Activated CD8-positive, alpha-beta memory T cell treated with anti-CD3 and anti-CD28 coated beads for 24 hours (primary cell): Measurements from ENCODE around the gene TMC1.

Experiments
- DNase-seq: peaks from one replicate; pipeline ENCODE4 v3.0.0-alpha.2; 2020

TMC1 gene

GRCh38 chr9:72618811-72619210 lies 97.4 kb downstream of the TMC1 start:
- no peak for DNase-seq

GRCh38 chr9:72622186-72622585 lies 100.8 kb downstream of the TMC1 start:
- DNase-seq: no peak

- DNase-seq: no peak
Observed at GRCh38 chr9:72623156-72623555, 101.7 kb downstream of the TMC1 start.

- DNase-seq: no peak
Observed at GRCh38 chr9:72627147-72627546, 105.7 kb downstream of the TMC1 start.

- DNase-seq: no peak
Observed at GRCh38 chr9:72627956-72628540, 106.6 kb downstream of the TMC1 start.

- DNase-seq: no peak
Observed at GRCh38 chr9:72633966-72634365, 112.6 kb downstream of the TMC1 start.

- no peak for DNase-seq
Observed at GRCh38 chr9:72635197-72635596, 113.8 kb downstream of the TMC1 start.

- DNase-seq: no peak
Observed at GRCh38 chr9:72636621-72637020, 115.2 kb downstream of the TMC1 start.

GRCh38 chr9:72643651-72644050 lies 122.2 kb downstream of the TMC1 start:
- no peak for DNase-seq

- DNase-seq: no peak
Observed at GRCh38 chr9:72646061-72646460, 124.7 kb downstream of the TMC1 start.

- no peak for DNase-seq
Observed at GRCh38 chr9:72648324-72649126, 127.1 kb downstream of the TMC1 start.

- no peak for DNase-seq
Observed at GRCh38 chr9:72649127-72649442, 127.7 kb downstream of the TMC1 start.

GRCh38 chr9:72650206-72650605 lies 128.8 kb downstream of the TMC1 start:
- DNase-seq: no peak

- DNase-seq: no peak
Observed at GRCh38 chr9:72656021-72656420, 134.6 kb downstream of the TMC1 start.

- no peak for DNase-seq
Observed at GRCh38 chr9:72657023-72657422, 135.6 kb downstream of the TMC1 start.

- DNase-seq: no peak
Observed at GRCh38 chr9:72658703-72659102, 137.3 kb downstream of the TMC1 start.

GRCh38 chr9:72661401-72662135 lies 140.2 kb downstream of the TMC1 start:
- no peak for DNase-seq

- no peak for DNase-seq
Observed at GRCh38 chr9:72665421-72665820, 144.0 kb downstream of the TMC1 start.

GRCh38 chr9:72667181-72667580 lies 145.8 kb downstream of the TMC1 start:
- DNase-seq: no peak

GRCh38 chr9:72674961-72675360 lies 153.6 kb downstream of the TMC1 start:
- no peak for DNase-seq

- no peak for DNase-seq
Observed at GRCh38 chr9:72675586-72675985, 154.2 kb downstream of the TMC1 start.

- DNase-seq: no peak
Observed at GRCh38 chr9:72680593-72681282, 159.3 kb downstream of the TMC1 start.

GRCh38 chr9:72681283-72681630 lies 159.8 kb downstream of the TMC1 start:
- DNase-seq: no peak

- DNase-seq: no peak
Observed at GRCh38 chr9:72684615-72685014, 163.2 kb downstream of the TMC1 start.
